ENCODE results near the gene DUSP28.

DUSP28 gene

DNA sequence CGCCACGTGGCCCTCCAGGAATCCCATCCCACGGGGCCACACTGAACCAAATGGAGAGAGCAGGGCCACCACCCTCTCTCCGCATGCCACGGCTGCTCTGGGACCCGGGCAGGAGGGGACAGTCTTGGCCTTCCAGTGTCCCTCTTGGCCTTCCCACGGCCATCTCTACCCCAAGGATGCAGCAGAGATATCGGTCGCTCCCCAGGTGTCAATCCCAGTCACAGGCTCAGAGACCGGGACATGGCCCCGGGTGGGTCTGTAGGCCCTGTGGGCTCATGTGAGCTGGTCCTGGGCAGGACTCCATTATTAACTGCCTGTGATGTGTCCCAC is 41.6 kb downstream of the DUSP28 start:
- TF ChIP-seq, protein P1, sequence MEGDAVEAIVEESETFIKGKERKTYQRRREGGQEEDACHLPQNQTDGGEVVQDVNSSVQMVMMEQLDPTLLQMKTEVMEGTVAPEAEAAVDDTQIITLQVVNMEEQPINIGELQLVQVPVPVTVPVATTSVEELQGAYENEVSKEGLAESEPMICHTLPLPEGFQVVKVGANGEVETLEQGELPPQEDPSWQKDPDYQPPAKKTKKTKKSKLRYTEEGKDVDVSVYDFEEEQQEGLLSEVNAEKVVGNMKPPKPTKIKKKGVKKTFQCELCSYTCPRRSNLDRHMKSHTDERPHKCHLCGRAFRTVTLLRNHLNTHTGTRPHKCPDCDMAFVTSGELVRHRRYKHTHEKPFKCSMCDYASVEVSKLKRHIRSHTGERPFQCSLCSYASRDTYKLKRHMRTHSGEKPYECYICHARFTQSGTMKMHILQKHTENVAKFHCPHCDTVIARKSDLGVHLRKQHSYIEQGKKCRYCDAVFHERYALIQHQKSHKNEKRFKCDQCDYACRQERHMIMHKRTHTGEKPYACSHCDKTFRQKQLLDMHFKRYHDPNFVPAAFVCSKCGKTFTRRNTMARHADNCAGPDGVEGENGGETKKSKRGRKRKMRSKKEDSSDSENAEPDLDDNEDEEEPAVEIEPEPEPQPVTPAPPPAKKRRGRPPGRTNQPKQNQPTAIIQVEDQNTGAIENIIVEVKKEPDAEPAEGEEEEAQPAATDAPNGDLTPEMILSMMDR (conservative IDR thresholded peaks at IDR 0.05): no peak
- TF ChIP-seq ZFX (IDR thresholded peaks at IDR 0.05): no peak
- no peak overlapping the region for H3K27ac ChIP-seq

DNA sequence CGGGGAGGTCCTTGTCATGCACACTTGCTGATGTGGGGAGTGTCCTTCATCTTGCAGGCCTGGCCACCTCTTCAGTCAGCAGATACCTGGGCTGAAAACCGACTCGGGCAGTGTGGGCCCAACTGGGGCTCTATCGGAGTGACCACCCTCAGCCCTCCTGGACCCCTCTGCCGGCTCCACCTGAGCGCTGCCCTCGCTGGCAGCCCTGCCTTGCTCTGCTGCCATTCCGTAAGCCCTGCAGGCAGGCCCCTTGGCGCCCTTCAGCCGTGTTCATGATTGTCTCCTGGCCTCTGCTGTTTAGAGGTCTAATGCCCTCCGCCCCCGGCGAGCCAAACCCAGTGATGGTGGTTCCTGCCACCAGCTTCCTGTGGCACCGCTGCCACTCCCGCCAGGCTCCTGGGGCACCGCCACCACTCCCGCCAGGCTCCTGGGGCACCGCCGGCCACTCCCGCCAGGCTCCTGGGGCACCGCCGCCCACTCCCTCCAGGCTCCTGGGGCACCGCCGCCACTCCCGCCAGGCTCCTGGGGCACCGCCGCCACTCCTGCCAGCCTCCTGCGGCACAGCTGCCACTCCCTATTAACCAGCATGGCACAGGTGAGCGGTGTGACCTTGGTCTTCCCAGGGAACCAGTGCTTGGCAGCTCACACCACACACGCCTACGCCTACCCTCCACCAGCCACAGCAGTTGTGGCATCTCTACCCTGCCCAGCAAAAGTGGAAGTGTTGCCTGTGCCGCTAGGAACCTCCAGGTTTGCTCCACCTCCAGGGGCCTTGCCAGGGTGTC is 42.3 kb downstream of the DUSP28 start:
- TF ChIP-seq ZFX (IDR thresholded peaks at IDR 0.05): no peak
- TF ChIP-seq, protein P1 (conservative IDR thresholded peaks at IDR 0.05): no peak
- H3K27ac ChIP-seq: no peak overlapping the region

DNA sequence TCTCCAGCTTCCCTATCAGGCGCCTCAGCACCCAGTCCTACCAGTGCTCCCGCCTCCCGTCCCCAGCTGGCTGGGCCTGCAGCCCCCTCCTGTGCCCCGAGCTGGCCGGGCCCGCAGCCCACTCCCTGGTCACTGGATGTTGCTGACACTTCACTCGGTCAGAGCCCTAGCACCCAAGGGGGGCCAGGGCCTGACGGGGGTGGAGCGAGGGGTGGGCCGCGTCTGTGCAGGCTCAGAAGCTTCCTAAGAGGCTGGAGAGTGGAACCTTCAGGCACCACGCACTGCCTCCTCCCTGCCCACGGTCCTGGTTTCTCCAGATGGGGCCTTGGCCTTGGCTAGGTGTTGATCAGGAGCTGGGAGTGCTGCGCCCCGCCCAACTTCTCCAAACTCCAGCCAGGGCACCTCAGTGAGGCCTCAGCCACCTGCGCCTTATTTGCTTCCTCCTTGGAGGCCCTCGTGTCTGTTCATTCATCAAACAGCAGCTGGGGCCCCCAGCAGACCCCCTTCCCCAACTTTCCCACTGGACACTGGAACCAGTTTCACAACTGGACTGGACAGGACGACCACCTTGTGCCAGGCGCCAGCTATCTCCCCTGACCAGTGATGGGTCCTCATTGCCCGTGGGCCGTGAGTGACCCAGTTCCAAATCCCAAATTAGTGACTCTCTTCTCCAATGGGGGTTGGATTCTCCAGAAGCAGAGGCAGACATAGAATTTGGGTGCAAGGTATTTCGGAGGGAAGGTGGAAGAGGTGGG is 43.1 kb downstream of the DUSP28 start:
- no peak overlapping the region for H3K27ac ChIP-seq
- TF ChIP-seq, protein P1 (conservative IDR thresholded peaks at IDR 0.05): no peak
- TF ChIP-seq ZFX (IDR thresholded peaks at IDR 0.05): no peak

DNA sequence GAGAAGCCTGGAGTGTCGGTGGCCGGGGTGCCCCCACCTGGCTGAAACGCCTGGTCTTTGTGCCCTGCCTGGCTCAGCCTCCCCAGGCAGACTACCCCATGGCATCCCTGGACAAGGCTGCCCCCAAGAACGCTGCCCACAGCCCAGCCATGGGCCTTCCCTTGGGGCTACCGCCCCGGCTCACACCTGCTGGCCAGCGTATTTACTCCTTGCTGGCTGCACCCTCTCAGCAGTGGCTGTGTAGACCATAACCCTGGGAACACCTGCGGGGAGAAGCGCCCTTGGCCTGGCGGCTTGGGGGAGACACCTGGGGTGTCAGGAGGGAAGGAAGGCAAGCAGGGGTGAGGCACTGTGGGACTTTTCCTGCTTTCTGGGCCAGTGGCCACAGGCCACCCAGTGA is 43.7 kb downstream of the DUSP28 start:
- no peak overlapping the region for H3K27ac ChIP-seq
- TF ChIP-seq ZFX (IDR thresholded peaks at IDR 0.05): no peak
- TF ChIP-seq, protein P1 (conservative IDR thresholded peaks at IDR 0.05): no peak

DNA sequence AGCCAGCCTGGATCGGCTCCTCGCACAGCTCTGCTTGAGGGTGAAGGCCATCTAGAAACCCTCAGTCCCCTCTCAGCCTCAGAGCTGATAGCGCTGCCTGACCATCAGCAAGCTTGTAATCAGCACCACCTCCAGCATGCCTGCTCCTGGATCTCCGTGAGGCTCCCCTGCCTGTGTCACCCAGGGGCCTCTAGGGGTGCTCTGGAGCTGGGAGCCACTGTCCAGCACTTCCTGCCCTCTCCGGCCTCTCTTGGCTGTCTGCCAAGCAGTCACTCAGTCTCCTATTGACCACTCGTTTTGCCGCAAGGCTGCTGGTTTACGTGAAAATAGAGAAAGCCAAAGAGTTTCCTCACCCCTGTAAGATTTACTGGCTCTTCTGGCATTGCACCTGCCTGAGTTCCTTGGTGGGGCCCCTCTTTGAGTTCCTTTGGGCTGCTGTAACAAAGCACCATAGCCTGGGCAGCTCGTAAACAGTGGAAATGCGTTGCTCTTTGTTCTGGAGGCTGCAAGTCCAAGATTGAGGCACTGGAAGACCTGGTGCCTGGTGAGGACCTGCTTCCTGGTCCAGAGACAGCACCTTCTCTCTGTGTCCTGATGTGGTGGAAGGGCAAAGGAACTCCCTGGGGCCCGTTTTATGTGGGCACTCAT is 44.3 kb downstream of the DUSP28 start:
- TF ChIP-seq, protein P1 (conservative IDR thresholded peaks at IDR 0.05): peak; percentile 67
- no peak for TF ChIP-seq ZFX (IDR thresholded peaks at IDR 0.05)
- no peak overlapping the region for H3K27ac ChIP-seq

DNA sequence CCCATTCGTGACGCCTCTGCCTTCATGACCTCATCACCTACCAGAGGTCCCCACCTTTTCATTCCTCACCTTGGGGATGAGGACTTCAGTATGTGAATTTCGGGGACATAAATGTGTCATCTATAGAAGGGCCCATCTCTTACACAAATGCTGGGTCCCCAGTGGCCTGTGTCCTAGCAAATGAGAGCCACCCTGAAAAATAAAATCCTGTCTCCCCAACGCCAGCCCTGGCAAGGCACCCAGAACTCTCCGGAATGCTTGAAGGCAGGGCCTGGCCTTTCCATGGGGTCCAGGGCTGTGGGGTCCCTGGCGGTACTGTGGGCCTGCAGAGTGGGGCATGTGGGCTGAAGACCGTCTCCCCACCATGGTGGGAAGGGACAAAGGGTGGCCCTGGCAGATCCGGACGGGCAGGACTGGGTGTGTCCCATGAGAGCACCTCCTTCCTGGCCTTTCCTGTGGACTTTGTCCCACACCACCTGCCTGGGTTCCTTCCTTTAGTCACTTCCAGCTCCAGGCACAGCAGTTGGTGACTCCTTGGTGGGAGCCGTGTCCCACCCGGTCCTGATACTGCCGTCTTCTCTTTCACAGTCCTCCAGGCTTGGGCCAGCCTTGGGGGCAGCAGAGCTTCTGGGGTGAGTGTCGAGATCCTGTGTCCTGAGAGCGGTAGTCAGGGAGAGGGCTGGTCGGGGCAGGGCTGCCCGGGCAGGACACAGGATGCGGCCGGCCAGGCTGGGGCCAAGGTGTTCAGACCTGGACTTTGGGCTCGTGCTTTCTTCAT is 45.0 kb downstream of the DUSP28 start:
- no peak overlapping the region for H3K27ac ChIP-seq
- TF ChIP-seq, protein P1 (conservative IDR thresholded peaks at IDR 0.05): no peak
- TF ChIP-seq ZFX (IDR thresholded peaks at IDR 0.05): no peak
